Measurements from ENCODE around the gene SOX30.

The SOX30 gene

GRCh38 chr5:157607371-157608161 lies 44.7 kb downstream of the SOX30 start:
- DNase-seq (ENCODE audit: low spot score) = no peak

- DNase-seq (ENCODE audit: low spot score) = peak; percentile 32
Observed at GRCh38 chr5:157606046-157606445, 46.2 kb downstream of the SOX30 start.

GRCh38 chr5:157603333-157604190 lies 48.7 kb downstream of the SOX30 start:
- no peak for DNase-seq (ENCODE audit: low spot score)

- DNase-seq (ENCODE audit: low spot score) = no peak
Observed at GRCh38 chr5:157602505-157602904, 49.7 kb downstream of the SOX30 start.

GRCh38 chr5:157600252-157600651 lies 52.0 kb downstream of the SOX30 start:
- no peak for DNase-seq (ENCODE audit: low spot score)

GRCh38 chr5:157599565-157599964 lies 52.7 kb downstream of the SOX30 start:
- no peak for DNase-seq (ENCODE audit: low spot score)

GRCh38 chr5:157598350-157598936 lies 53.8 kb downstream of the SOX30 start:
- no peak for DNase-seq (ENCODE audit: low spot score)

GRCh38 chr5:157597277-157597676 lies 55.0 kb downstream of the SOX30 start:
- no peak for DNase-seq (ENCODE audit: low spot score)

- no peak for DNase-seq (ENCODE audit: low spot score)
Observed at GRCh38 chr5:157596487-157596886, 55.8 kb downstream of the SOX30 start.

- no peak for DNase-seq (ENCODE audit: low spot score)
Observed at GRCh38 chr5:157594675-157595459, 57.4 kb downstream of the SOX30 start.

GRCh38 chr5:157594257-157594656 lies 58.0 kb downstream of the SOX30 start:
- DNase-seq (ENCODE audit: low spot score) = no peak

- no peak for DNase-seq (ENCODE audit: low spot score)
Observed at GRCh38 chr5:157593052-157593757, 59.0 kb downstream of the SOX30 start.

GRCh38 chr5:157592594-157592993 lies 59.6 kb downstream of the SOX30 start:
- DNase-seq (ENCODE audit: low spot score) = no peak

GRCh38 chr5:157590478-157590877 lies 61.8 kb downstream of the SOX30 start:
- DNase-seq (ENCODE audit: low spot score) = no peak

- DNase-seq (ENCODE audit: low spot score) = no peak
Observed at GRCh38 chr5:157584628-157585027, 67.6 kb downstream of the SOX30 start.

- no peak for DNase-seq (ENCODE audit: low spot score)
Observed at GRCh38 chr5:157582731-157583620, 69.3 kb downstream of the SOX30 start.

GRCh38 chr5:157581901-157582300 lies 70.3 kb downstream of the SOX30 start:
- DNase-seq (ENCODE audit: low spot score) = no peak

- DNase-seq (ENCODE audit: low spot score) = no peak
Observed at GRCh38 chr5:157578079-157578780, 74.0 kb downstream of the SOX30 start.

GRCh38 chr5:157576678-157577077 lies 75.6 kb downstream of the SOX30 start:
- DNase-seq (ENCODE audit: low spot score) = no peak

Measured in SK-N-DZ (cell line).